Coronary artery (tissue), 2 donors: ENCODE results near the gene EFEMP1.

Experiments
- DNase-seq: peaks from one replicate; pipeline ENCODE4 v3.0.0-alpha.2; 2017; ENCODE audit warnings: low spot score
- H3K27ac ChIP-seq, 2 donors: fragments of 200-600 bp; sonication (generic); one replicate each; pipeline ENCODE4 v1.5.1; 2016 to 2019
- H3K4me3 ChIP-seq: fragments of 200-600 bp; sonication (generic); 2 replicates; pipeline ENCODE4 v1.5.1; 2016; ENCODE audit warnings: mild to moderate bottlenecking, moderate library complexity
- TF ChIP-seq, protein P1 (sequence below): fragments of 200-600 bp; sonication (generic); IDR thresholded peaks from one replicate; pipeline ENCODE4 v1.5.1; 2019; ENCODE audit warnings: antibody characterized with exemption

Gene EFEMP1

DNA sequence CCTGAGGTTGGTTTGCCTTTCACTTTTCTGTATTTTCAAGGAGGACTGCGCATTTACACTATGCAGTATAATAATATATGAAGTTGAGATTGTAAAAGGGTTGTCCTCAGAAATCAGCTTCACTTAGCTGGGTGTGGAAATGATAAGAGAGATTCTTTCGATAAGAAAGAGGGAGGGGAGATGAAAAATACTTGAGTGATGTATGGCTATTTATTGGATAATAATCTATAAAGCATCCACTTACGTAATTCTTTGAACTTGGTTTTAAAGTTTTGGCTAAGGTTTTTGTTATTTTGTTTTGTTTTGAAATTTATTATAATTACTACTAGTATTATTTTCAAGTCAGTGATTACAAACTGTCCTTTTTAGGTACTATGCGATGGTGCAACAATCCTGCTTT, 40.6 kb downstream of the EFEMP1 start:
- TF ChIP-seq, protein P1, sequence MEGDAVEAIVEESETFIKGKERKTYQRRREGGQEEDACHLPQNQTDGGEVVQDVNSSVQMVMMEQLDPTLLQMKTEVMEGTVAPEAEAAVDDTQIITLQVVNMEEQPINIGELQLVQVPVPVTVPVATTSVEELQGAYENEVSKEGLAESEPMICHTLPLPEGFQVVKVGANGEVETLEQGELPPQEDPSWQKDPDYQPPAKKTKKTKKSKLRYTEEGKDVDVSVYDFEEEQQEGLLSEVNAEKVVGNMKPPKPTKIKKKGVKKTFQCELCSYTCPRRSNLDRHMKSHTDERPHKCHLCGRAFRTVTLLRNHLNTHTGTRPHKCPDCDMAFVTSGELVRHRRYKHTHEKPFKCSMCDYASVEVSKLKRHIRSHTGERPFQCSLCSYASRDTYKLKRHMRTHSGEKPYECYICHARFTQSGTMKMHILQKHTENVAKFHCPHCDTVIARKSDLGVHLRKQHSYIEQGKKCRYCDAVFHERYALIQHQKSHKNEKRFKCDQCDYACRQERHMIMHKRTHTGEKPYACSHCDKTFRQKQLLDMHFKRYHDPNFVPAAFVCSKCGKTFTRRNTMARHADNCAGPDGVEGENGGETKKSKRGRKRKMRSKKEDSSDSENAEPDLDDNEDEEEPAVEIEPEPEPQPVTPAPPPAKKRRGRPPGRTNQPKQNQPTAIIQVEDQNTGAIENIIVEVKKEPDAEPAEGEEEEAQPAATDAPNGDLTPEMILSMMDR, result no peak
- no peak for DNase-seq
- Histone ChIP-seq H3K27ac (peak overlapping the region; percentile 65 to 83), H3K4me3 (no peak overlapping the region)

DNA sequence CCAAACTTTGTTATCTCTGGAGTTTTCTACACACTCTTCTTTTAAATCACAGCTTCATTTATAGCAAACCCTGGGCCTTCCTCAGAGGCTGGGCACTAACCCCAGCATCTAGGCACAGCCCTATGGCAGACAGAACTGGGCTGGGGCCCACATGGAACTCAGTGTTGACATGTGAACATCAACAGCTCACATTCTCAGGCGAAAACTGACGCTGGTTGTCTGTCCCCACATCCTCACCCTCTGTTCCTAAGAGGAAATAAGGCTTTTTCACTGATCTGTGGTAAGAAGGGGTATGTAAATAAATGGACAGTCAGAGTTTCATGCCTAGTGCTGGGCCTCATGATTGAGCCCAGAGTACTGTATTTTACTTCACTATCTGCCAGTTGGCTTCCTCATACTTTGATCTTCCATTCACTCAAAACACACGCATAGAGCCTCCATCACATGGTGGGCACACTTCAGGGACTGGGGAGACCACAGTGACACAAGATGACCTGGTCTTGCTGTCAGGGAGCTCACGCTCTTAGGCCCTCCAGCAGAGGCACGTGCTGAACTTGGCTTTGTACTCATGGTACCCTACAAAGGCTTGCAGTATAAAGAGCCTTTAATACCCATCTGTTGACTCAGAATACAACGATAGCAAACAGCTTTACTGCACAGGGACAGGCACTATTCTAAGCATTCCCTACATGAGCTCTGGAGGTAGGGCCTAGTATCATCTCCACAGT, 43.0 kb downstream of the EFEMP1 start:
- H3K4me3 ChIP-seq, result no peak overlapping the region
- TF ChIP-seq, protein P1, result no peak
- DNase-seq, result no peak
- peak overlapping the region; percentile 17 to 63 for H3K27ac ChIP-seq

DNA sequence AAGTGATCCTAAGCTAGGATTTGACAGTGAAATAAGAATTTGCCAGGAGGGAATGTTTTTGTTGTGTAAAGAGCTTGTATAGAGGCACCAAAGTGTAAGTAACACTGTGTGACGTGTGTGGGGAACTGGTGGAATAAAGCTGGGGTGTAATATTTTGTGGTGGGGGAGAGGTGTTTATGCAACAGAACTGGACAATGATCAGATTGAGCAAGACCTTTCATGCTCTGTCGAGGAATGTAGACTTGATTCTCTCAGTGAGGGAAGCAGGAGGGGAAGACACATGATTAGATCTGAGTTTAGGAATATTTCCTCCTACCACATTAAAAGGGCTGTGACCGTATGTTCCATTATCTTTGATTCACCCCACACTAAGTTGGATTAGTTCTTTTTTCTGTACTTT, 43.6 kb downstream of the EFEMP1 start:
- TF ChIP-seq, protein P1, result no peak
- DNase-seq, result no peak
- Histone ChIP-seq H3K4me3 (no peak overlapping the region), H3K27ac (peak overlapping the region; percentile 17 to 63)

DNA sequence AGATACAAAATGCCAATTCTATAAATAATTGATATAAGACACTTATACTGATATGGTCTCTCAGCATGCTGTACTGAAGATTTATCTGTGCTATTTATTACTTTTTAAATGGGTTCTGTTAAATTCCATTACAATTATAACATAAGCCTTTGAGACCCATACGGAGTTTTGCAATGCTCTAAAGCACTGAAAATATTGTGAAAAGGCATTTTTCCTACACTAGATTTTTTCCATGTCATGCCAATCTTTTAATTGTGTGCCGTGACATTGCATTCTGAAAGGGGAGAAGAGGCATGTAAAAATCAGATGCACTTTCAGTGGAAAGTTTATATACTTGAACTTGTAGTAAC, 46.5 kb downstream of the EFEMP1 start:
- no peak overlapping the region for H3K4me3 ChIP-seq
- DNase-seq, result no peak
- H3K27ac ChIP-seq, result peak overlapping the region in 1 of 2 donors; percentile 4
- TF ChIP-seq, protein P1, result no peak

DNA sequence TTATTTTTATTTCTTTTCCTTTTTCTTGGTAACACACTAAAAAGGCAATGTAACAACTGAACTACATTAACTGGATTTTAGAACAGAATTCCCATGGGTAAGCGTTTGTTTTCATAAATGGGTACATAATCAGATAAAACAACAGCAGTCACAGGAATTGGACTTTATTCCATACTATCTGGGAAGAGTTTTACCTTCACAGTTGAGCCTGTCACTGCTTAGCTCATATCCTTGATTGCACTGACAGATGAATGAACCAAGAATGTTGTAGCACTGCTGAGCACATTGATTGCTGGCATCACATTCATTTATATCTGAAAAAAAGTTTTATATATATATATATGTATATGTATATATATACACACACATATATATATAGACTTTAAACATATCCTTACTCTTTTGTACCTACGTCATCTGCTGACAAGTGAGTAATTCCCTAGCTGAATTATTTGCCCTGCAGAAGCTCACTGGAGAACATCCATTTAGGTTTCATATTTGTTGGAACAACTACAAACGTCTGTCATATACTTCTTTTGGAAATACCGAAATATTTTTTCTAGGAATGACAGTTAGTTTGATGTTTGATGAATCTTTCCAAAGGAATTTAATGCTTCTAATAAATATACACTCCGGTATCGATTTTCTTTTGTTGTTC, 47.0 kb downstream of the EFEMP1 start:
- DNase-seq, result no peak
- H3K4me3 ChIP-seq, result no peak overlapping the region
- TF ChIP-seq, protein P1, result no peak
- peak overlapping the region in 1 of 2 donors; percentile 73 for H3K27ac ChIP-seq

DNA sequence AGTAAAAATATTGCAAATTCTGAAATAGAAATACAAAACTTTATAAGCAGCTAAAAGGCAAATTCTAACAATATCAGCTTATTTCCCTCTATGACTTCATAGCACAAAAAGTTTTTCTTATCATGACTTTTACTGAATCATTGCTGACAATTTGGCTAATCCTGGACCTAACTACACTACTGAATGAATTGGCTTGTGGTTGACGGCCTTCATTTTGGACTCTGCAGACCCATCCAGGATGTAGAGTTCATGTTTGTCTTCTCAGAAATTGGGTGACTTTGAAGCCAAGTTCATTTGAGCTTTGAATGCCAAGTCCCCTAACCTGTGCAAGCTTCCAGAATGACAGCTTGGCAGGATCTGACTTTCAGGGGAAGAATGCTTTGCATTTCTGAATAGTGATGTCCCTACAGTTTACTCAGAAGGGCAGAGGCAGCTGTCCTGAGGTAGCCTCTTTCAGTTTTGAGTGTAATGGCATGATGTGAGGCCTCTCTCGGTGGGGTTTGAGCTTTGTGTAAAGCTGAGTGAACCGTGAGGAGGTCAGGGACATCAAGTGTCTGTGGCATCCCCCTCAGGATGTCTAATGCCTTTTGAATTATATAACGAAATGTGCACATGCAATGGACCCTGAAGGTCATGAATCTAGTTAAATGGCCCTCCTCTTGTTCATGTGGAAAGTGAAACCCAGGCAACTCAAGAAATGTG, 48.0 kb downstream of the EFEMP1 start:
- TF ChIP-seq, protein P1, result no peak
- no peak for DNase-seq
- Histone ChIP-seq H3K4me3 (no peak overlapping the region), H3K27ac (peak overlapping the region; percentile 6 to 73)
